ENCODE data around the gene SPAG4. TPM values are rescaled to one million over a fixed set of nuclear protein-coding genes. Genes with fewer than 3 reads are reported as not detected.

Gene SPAG4
- total and polyA plus RNA-seq, 2 donors (not counting 1 experiment from before 2014, with no cell fraction given), result 3.7 to 4.7 TPM

DNA sequence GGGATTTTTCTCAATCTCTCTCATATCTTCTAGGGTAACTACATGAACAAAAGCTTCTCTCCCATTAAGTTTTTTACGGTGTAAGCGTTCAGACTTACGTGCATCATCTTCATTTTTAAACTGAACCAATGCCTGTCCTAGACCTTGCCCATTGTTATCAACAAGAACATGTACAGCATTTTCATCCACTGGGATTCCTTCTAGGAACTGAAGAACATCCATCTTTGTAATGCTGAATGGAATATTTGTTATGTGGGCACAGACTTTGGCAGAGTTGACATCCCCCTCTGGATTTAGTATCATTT is 37.8 kb downstream of the SPAG4 start:
- Mint-ChIP-seq H3K4me3 (no peak overlapping the region), H3K27ac (no peak overlapping the region), H3K27me3 (no peaks in the 10 kb centered on the region), H3K4me1 (peaks cover 34% of the 10 kb centered on the region), H3K9me3 (ENCODE audit: insufficient read depth) (no peaks in the 10 kb centered on the region)
- H2AFZ ChIP-seq (ENCODE audit: insufficient read depth, low read depth, low read length, poor library complexity, severe bottlenecking), result no peak overlapping the region
- no peak for TF ChIP-seq EZH2 (IDR thresholded peaks at IDR 0.05; ENCODE audit: borderline replicate concordance, insufficient read depth, low read depth, low read length, poor library complexity, severe bottlenecking)
- TF ChIP-seq, protein P1, sequence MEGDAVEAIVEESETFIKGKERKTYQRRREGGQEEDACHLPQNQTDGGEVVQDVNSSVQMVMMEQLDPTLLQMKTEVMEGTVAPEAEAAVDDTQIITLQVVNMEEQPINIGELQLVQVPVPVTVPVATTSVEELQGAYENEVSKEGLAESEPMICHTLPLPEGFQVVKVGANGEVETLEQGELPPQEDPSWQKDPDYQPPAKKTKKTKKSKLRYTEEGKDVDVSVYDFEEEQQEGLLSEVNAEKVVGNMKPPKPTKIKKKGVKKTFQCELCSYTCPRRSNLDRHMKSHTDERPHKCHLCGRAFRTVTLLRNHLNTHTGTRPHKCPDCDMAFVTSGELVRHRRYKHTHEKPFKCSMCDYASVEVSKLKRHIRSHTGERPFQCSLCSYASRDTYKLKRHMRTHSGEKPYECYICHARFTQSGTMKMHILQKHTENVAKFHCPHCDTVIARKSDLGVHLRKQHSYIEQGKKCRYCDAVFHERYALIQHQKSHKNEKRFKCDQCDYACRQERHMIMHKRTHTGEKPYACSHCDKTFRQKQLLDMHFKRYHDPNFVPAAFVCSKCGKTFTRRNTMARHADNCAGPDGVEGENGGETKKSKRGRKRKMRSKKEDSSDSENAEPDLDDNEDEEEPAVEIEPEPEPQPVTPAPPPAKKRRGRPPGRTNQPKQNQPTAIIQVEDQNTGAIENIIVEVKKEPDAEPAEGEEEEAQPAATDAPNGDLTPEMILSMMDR (IDR thresholded peaks at IDR 0.05), result no peak
- peaks cover 0 to 7% of the 10 kb centered on the region in 2 donors for H3K4me1 ChIP-seq (ENCODE audit: control insufficient read depth in 2 of 2, insufficient read depth in 2 of 2, low read length in 2 of 2)
- peaks cover 0 to 60% of the 10 kb centered on the region in 2 experiments for H3K36me3 ChIP-seq (replicated peaks in 1 of 2; ENCODE audit: control extremely low read depth in 1 of 2, control insufficient read depth in 1 of 2, extremely low read depth in 1 of 2, insufficient read depth in 2 of 2, low read length in 1 of 2)
- H3K9ac ChIP-seq (ENCODE audit: low read length), result no peak overlapping the region
- ChIA-PET CTCF (no interaction called here), POLR2A (no interaction called here)
- H3K27ac ChIP-seq (ENCODE audit: low read length in 2 of 2), result no peak overlapping the region
- intact Hi-C loops (cut with micrococcal nuclease), result no loop called here
- ATAC-seq (ENCODE audit: low read depth) (no peak), DNase-seq (no peak)
- no peaks in the 10 kb centered on the region for H3K27me3 ChIP-seq (replicated peaks in 1 of 4; ENCODE audit: control extremely low read depth in 1 of 4, control insufficient read depth in 3 of 4, insufficient read depth in 4 of 4, low read length in 3 of 4)
- H3K4me2 ChIP-seq (replicated peaks; ENCODE audit: low read depth, low read length, poor library complexity, severe bottlenecking), result no peak overlapping the region
- H3K79me2 ChIP-seq (ENCODE audit: control insufficient read depth, insufficient read depth, low read length), result peaks cover 99% of the 10 kb centered on the region
- H3K9me3 ChIP-seq (ENCODE audit: control extremely low read depth in 1 of 3, control insufficient read depth in 2 of 3, insufficient read depth in 1 of 3, low read length in 2 of 3), result no peaks in the 10 kb centered on the region
- peaks cover 57% of the 10 kb centered on the region for H4K20me1 ChIP-seq (ENCODE audit: control insufficient read depth, insufficient read depth, low read length, poor library complexity, severe bottlenecking)
- 100% methylated on average over 3 of the region's 3 CpGs for WGBS (ENCODE audit: insufficient coverage)
- no peak overlapping the region for H3K4me3 ChIP-seq (ENCODE audit: control extremely low read depth in 1 of 5, extremely low read depth in 1 of 5, insufficient read depth in 1 of 5, low read depth in 2 of 5, low read length in 4 of 5)

DNA sequence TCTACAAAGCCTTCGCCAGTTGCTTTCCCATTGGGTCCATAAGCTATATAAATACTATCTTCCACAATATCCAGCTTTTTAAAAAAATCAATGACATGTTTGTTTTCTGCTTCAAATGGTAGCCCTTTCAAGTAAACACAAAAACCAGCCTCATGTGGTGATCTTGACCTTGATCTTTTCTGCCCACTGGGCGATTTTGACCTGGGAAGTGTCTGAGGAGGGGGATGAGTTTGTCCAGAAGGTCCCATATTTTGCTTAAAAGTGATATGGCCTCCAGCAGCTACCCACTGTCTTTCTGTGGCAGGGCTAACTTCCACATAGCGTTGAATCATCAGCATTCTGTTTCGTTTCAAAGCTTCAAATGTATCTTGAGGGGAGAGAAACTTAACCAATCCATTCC is 38.3 kb downstream of the SPAG4 start:
- no peak overlapping the region for H3K4me3 Mint-ChIP-seq
- DNase-seq, result no peak
- Histone ChIP-seq H3K4me1 (ENCODE audit: control insufficient read depth in 2 of 2, insufficient read depth in 2 of 2, low read length in 2 of 2) (peaks cover 2 to 11% of the 10 kb centered on the region in 2 donors), H3K27me3 (replicated peaks in 1 of 4; ENCODE audit: control extremely low read depth in 1 of 4, control insufficient read depth in 3 of 4, insufficient read depth in 4 of 4, low read length in 3 of 4) (no peaks in the 10 kb centered on the region), H3K27ac (ENCODE audit: low read length in 2 of 2) (no peak overlapping the region), H4K20me1 (ENCODE audit: control insufficient read depth, insufficient read depth, low read length, poor library complexity, severe bottlenecking) (peaks cover 54% of the 10 kb centered on the region), H3K9me3 (ENCODE audit: control extremely low read depth in 1 of 3, control insufficient read depth in 2 of 3, insufficient read depth in 1 of 3, low read length in 2 of 3) (no peaks in the 10 kb centered on the region), H2AFZ (ENCODE audit: insufficient read depth, low read depth, low read length, poor library complexity, severe bottlenecking) (no peak overlapping the region), H3K4me2 (replicated peaks; ENCODE audit: low read depth, low read length, poor library complexity, severe bottlenecking) (no peak overlapping the region), H3K36me3 (replicated peaks in 1 of 2; ENCODE audit: control extremely low read depth in 1 of 2, control insufficient read depth in 1 of 2, extremely low read depth in 1 of 2, insufficient read depth in 2 of 2, low read length in 1 of 2) (peaks cover 0 to 60% of the 10 kb centered on the region in 2 experiments), H3K9ac (ENCODE audit: low read length) (no peak overlapping the region), H3K79me2 (ENCODE audit: control insufficient read depth, insufficient read depth, low read length) (peaks cover 99% of the 10 kb centered on the region), H3K4me3 (ENCODE audit: control extremely low read depth in 1 of 5, extremely low read depth in 1 of 5, insufficient read depth in 1 of 5, low read depth in 2 of 5, low read length in 4 of 5) (no peak overlapping the region)
- peaks cover 33% of the 10 kb centered on the region for H3K4me1 Mint-ChIP-seq
- POLR2A ChIA-PET, result interaction anchor here (0.6 kb wide), 1 partner anchor 23 kb away, joined by 3 read pairs; no protein-coding TSS in a partner anchor
- no peaks in the 10 kb centered on the region for H3K27me3 Mint-ChIP-seq
- WGBS (ENCODE audit: insufficient coverage), result 95% methylated on average over 2 of the region's 4 CpGs
- intact Hi-C loops (cut with micrococcal nuclease), result no loop called here
- CTCF ChIA-PET, result no interaction called here
- H3K9me3 Mint-ChIP-seq (ENCODE audit: insufficient read depth), result no peaks in the 10 kb centered on the region
- H3K27ac Mint-ChIP-seq, result no peak overlapping the region
- TF ChIP-seq EZH2 (IDR thresholded peaks at IDR 0.05; ENCODE audit: borderline replicate concordance, insufficient read depth, low read depth, low read length, poor library complexity, severe bottlenecking), result no peak
- TF ChIP-seq, protein P1 (IDR thresholded peaks at IDR 0.05), result no peak
- no peak for ATAC-seq (ENCODE audit: low read depth)

Measured in B cell (primary cell).